ENCODE data around the gene TRDMT1. TPM values are rescaled to one million over a fixed set of nuclear protein-coding genes. Genes with fewer than 3 reads are reported as not detected.

The TRDMT1 gene
- total RNA-seq, 4 donors from 2014 or later, result 2.7 to 9.4 (median 4.0) TPM

- Histone ChIP-seq H3K27ac (no peak overlapping the region), H3K9me3 (no peaks in the 10 kb centered on the region), H3K4me3 (no peak overlapping the region), H3K36me3 (peaks cover 5% of the 10 kb centered on the region), H3K27me3 (no peaks in the 10 kb centered on the region), H3K4me1 (no peaks in the 10 kb centered on the region)
- TF ChIP-seq CTCF (IDR thresholded peaks at IDR 0.05), result no peak
- no peak for TF ChIP-seq EP300 (IDR thresholded peaks at IDR 0.05)
- TF ChIP-seq POLR2A (IDR thresholded peaks at IDR 0.05), result no peak
- no peak for TF ChIP-seq POLR2AphosphoS5 (IDR thresholded peaks at IDR 0.05)
- no peak for DNase-seq (ENCODE audit: low spot score in 2 of 2)
- 88% methylated on average over 5 of the region's 5 CpGs for WGBS
Observed at GRCh38 chr10:17153321-17153720, 48.2 kb downstream of the TRDMT1 start.

GRCh38 chr10:17151716-17152115, 49.8 kb downstream of the TRDMT1 start:
- peaks cover 5% of the 10 kb centered on the region for H3K36me3 ChIP-seq
- no peaks in the 10 kb centered on the region for H3K9me3 ChIP-seq
- no peaks in the 10 kb centered on the region for H3K27me3 ChIP-seq
- no peak overlapping the region for H3K4me3 ChIP-seq
- no peak overlapping the region for H3K27ac ChIP-seq
- no peaks in the 10 kb centered on the region for H3K4me1 ChIP-seq
- TF ChIP-seq EP300 (IDR thresholded peaks at IDR 0.05) (no peak), POLR2AphosphoS5 (IDR thresholded peaks at IDR 0.05) (no peak), CTCF (IDR thresholded peaks at IDR 0.05) (no peak), POLR2A (IDR thresholded peaks at IDR 0.05) (no peak)
- 93% methylated on average over 1 of the region's 1 CpG for WGBS
- DNase-seq (ENCODE audit: low spot score in 2 of 2), result no peak

GRCh38 chr10:17147884-17148489, 53.5 kb downstream of the TRDMT1 start:
- Histone ChIP-seq H3K4me1 (no peaks in the 10 kb centered on the region), H3K36me3 (peaks cover 5% of the 10 kb centered on the region), H3K27ac (no peak overlapping the region), H3K27me3 (no peaks in the 10 kb centered on the region), H3K4me3 (no peak overlapping the region), H3K9me3 (no peaks in the 10 kb centered on the region)
- TF ChIP-seq CTCF (IDR thresholded peaks at IDR 0.05) (no peak), POLR2AphosphoS5 (IDR thresholded peaks at IDR 0.05) (no peak), EP300 (IDR thresholded peaks at IDR 0.05) (no peak), POLR2A (IDR thresholded peaks at IDR 0.05) (no peak)
- 87% methylated on average over 5 of the region's 5 CpGs for WGBS
- no peak for DNase-seq (ENCODE audit: low spot score in 2 of 2)

- no peak for DNase-seq (ENCODE audit: low spot score in 2 of 2)
- no peaks in the 10 kb centered on the region for H3K9me3 ChIP-seq
- 83% methylated on average over 3 of the region's 3 CpGs for whole genome bisulfite sequencing
- no peaks in the 10 kb centered on the region for H3K36me3 ChIP-seq
- no peak overlapping the region for H3K4me3 ChIP-seq
- H3K4me1 ChIP-seq, result no peaks in the 10 kb centered on the region
- no peaks in the 10 kb centered on the region for H3K27me3 ChIP-seq
- no peak overlapping the region for H3K27ac ChIP-seq
- TF ChIP-seq CTCF (IDR thresholded peaks at IDR 0.05), result no peak
- no peak for TF ChIP-seq EP300 (IDR thresholded peaks at IDR 0.05)
- TF ChIP-seq POLR2AphosphoS5 (IDR thresholded peaks at IDR 0.05), result no peak
- no peak for TF ChIP-seq POLR2A (IDR thresholded peaks at IDR 0.05)
Observed at GRCh38 chr10:17146892-17147291, 54.6 kb downstream of the TRDMT1 start.

GRCh38 chr10:17145239-17145638, 56.2 kb downstream of the TRDMT1 start:
- WGBS, result 93% methylated on average over 1 of the region's 1 CpG
- no peaks in the 10 kb centered on the region for H3K36me3 ChIP-seq
- no peaks in the 10 kb centered on the region for H3K9me3 ChIP-seq
- no peak overlapping the region for H3K27ac ChIP-seq
- H3K4me3 ChIP-seq, result no peak overlapping the region
- DNase-seq (ENCODE audit: low spot score in 2 of 2), result no peak
- no peaks in the 10 kb centered on the region for H3K27me3 ChIP-seq
- TF ChIP-seq CTCF (IDR thresholded peaks at IDR 0.05) (no peak), EP300 (IDR thresholded peaks at IDR 0.05) (no peak), POLR2A (IDR thresholded peaks at IDR 0.05) (no peak), POLR2AphosphoS5 (IDR thresholded peaks at IDR 0.05) (no peak)
- H3K4me1 ChIP-seq, result no peaks in the 10 kb centered on the region

Data from suprapubic skin (tissue), 4 donors.